ENCODE measurements around the gene FN3KRP.
A peak's percentile ranks its signal among the peaks of the same experiment; 100 is the strongest.
"Not testable (repeated sequence)": the region's sequence is repeated elsewhere in the genome, so short reads cannot be mapped to it uniquely, and the experiment has no call there.

Gene FN3KRP

GRCh38 chr17:82752371-82753200, 36.1 kb downstream of the FN3KRP start:
- DNase-seq, result no peak
- peaks cover 16% of the 10 kb centered on the region for H3K36me3 Mint-ChIP-seq
- peaks cover 30% of the 10 kb centered on the region for H3K4me1 Mint-ChIP-seq
- CTCF ChIA-PET, result no interaction called here
- peaks cover 9% of the 10 kb centered on the region for H3K27me3 Mint-ChIP-seq
- H3K4me3 Mint-ChIP-seq, result peak overlapping the region; percentile 87
- no peaks in the 10 kb centered on the region for H3K9me3 Mint-ChIP-seq
- peak overlapping the region; percentile 76 for H3K27ac Mint-ChIP-seq

GRCh38 chr17:82753201-82753464, 36.6 kb downstream of the FN3KRP start:
- H3K4me1 Mint-ChIP-seq, result peaks cover 30% of the 10 kb centered on the region
- H3K27me3 Mint-ChIP-seq, result peaks cover 9% of the 10 kb centered on the region
- CTCF ChIA-PET, result no interaction called here
- no peaks in the 10 kb centered on the region for H3K9me3 Mint-ChIP-seq
- peak overlapping the region; percentile 87 for H3K4me3 Mint-ChIP-seq
- no peak for DNase-seq
- H3K27ac Mint-ChIP-seq, result peak overlapping the region; percentile 76
- peaks cover 16% of the 10 kb centered on the region for H3K36me3 Mint-ChIP-seq

- CTCF ChIA-PET, result interaction anchor here (0.7 kb wide), 1 partner anchor 215 kb away, joined by 3 read pairs; no protein-coding TSS in a partner anchor
- Mint-ChIP-seq H3K36me3 (peaks cover 18% of the 10 kb centered on the region), H3K27me3 (peaks cover 9% of the 10 kb centered on the region), H3K9me3 (no peaks in the 10 kb centered on the region), H3K27ac (peak overlapping the region; percentile 67), H3K4me3 (peak overlapping the region; percentile 4), H3K4me1 (peaks cover 30% of the 10 kb centered on the region)
- peak; percentile 62 for DNase-seq
Measured at GRCh38 chr17:82754297-82755208, 38.0 kb downstream of the FN3KRP start.

GRCh38 chr17:82756166-82756565, 39.7 kb downstream of the FN3KRP start:
- Mint-ChIP-seq H3K36me3 (peaks cover 22% of the 10 kb centered on the region), H3K4me1 (peaks cover 30% of the 10 kb centered on the region), H3K27me3 (no peaks in the 10 kb centered on the region), H3K27ac (no peak overlapping the region), H3K9me3 (no peaks in the 10 kb centered on the region), H3K4me3 (no peak overlapping the region)
- CTCF ChIA-PET, result interaction anchor here (0.6 kb wide), 1 partner anchor 108 kb away, joined by 3 read pairs; no protein-coding TSS in a partner anchor
- DNase-seq, result no peak

- DNase-seq, result no peak
- peaks cover 42% of the 10 kb centered on the region for H3K36me3 Mint-ChIP-seq
- H3K27me3 Mint-ChIP-seq, result no peaks in the 10 kb centered on the region
- H3K4me1 Mint-ChIP-seq, result peaks cover 16% of the 10 kb centered on the region
- no peaks in the 10 kb centered on the region for H3K9me3 Mint-ChIP-seq
- no peak overlapping the region for H3K4me3 Mint-ChIP-seq
- no peak overlapping the region for H3K27ac Mint-ChIP-seq
- CTCF ChIA-PET, result interaction anchor here (1.3 to 1.6 kb wide), 2 partner anchors 15 to 97 kb away, joined by 5 to 9 read pairs; no protein-coding TSS in a partner anchor
Measured at GRCh38 chr17:82765371-82765770, 48.9 kb downstream of the FN3KRP start.

- Mint-ChIP-seq H3K27ac (no peak overlapping the region), H3K36me3 (peaks cover 45% of the 10 kb centered on the region), H3K4me3 (no peak overlapping the region), H3K9me3 (no peaks in the 10 kb centered on the region), H3K27me3 (no peaks in the 10 kb centered on the region), H3K4me1 (peaks cover 20% of the 10 kb centered on the region)
- CTCF ChIA-PET, result interaction anchor here (0.8 to 1.6 kb wide), 3 partner anchors 97 to 99 kb away, joined by 3 to 9 read pairs (median 5); no protein-coding TSS in a partner anchor
- peak; percentile 67 for DNase-seq
Measured at GRCh38 chr17:82767041-82767754, 50.7 kb downstream of the FN3KRP start.

- DNase-seq, result no peak
- Mint-ChIP-seq H3K4me1 (peaks cover 24% of the 10 kb centered on the region), H3K4me3 (no peak overlapping the region), H3K9me3 (no peaks in the 10 kb centered on the region), H3K27ac (no peak overlapping the region), H3K27me3 (no peaks in the 10 kb centered on the region), H3K36me3 (peaks cover 44% of the 10 kb centered on the region)
- CTCF ChIA-PET, result no interaction called here
Measured at GRCh38 chr17:82769041-82769440, 52.5 kb downstream of the FN3KRP start.

GRCh38 chr17:82772026-82772425, 55.5 kb downstream of the FN3KRP start:
- Mint-ChIP-seq H3K36me3 (peaks cover 40% of the 10 kb centered on the region), H3K4me3 (no peak overlapping the region), H3K9me3 (no peaks in the 10 kb centered on the region), H3K27ac (no peak overlapping the region), H3K27me3 (no peaks in the 10 kb centered on the region), H3K4me1 (peaks cover 27% of the 10 kb centered on the region)
- CTCF ChIA-PET, result interaction anchor here (1.2 kb wide), 1 partner anchor 104 kb away, joined by 4 read pairs; no protein-coding TSS in a partner anchor
- DNase-seq, result no peak

- Mint-ChIP-seq H3K36me3 (peaks cover 31% of the 10 kb centered on the region), H3K4me1 (peaks cover 26% of the 10 kb centered on the region)
- CTCF ChIA-PET, result interaction anchor here (1.0 to 1.3 kb wide), 2 partner anchors 105 to 141 kb away, joined by 4 to 5 read pairs; no protein-coding TSS in a partner anchor
- DNase-seq, H3K27ac Mint-ChIP-seq, H3K27me3 Mint-ChIP-seq, H3K4me3 Mint-ChIP-seq, H3K9me3 Mint-ChIP-seq: not testable (repeated sequence)
Measured at GRCh38 chr17:82774456-82774855, 58.0 kb downstream of the FN3KRP start.

GRCh38 chr17:82775001-82775823, 58.7 kb downstream of the FN3KRP start:
- H3K36me3 Mint-ChIP-seq, result peaks cover 26% of the 10 kb centered on the region
- CTCF ChIA-PET, result interaction anchor here (0.7 to 1.3 kb wide), 3 partner anchors 106 to 140 kb away, joined by 3 to 5 read pairs (median 4); no protein-coding TSS in a partner anchor
- H3K4me3 Mint-ChIP-seq, result no peak overlapping the region
- peak; percentile 55 for DNase-seq
- H3K4me1 Mint-ChIP-seq, result peaks cover 26% of the 10 kb centered on the region
- no peaks in the 10 kb centered on the region for H3K27me3 Mint-ChIP-seq
- no peaks in the 10 kb centered on the region for H3K9me3 Mint-ChIP-seq
- peak overlapping the region; percentile 29 for H3K27ac Mint-ChIP-seq

GRCh38 chr17:82776454-82776853, 59.9 kb downstream of the FN3KRP start:
- Mint-ChIP-seq H3K27ac (peak overlapping the region; percentile 58), H3K9me3 (no peaks in the 10 kb centered on the region), H3K36me3 (peaks cover 25% of the 10 kb centered on the region), H3K4me3 (no peak overlapping the region), H3K27me3 (no peaks in the 10 kb centered on the region), H3K4me1 (peaks cover 26% of the 10 kb centered on the region)
- no peak for DNase-seq
- CTCF ChIA-PET, result interaction anchor here (0.6 to 0.8 kb wide), 2 partner anchors 35 to 251 kb away, joined by 3 read pairs; no protein-coding TSS in a partner anchor

All from activated naive CD4-positive, alpha-beta T cell treated with anti-CD3 and anti-CD28 coated beads, Interleukin-2, amount 10 ng/mL, durations not matched to agents 7 days and 5 days (primary cell).